Astrocyte (in vitro differentiated cells and primary cell): ENCODE results near the gene CCNF. TPM values are rescaled to one million over a fixed set of nuclear protein-coding genes. Genes with fewer than 3 reads are reported as not detected.

Experiments
- DNase-seq: peaks from one replicate; pipeline ENCODE4 v3.0.0-alpha.2; 2010; ENCODE audit warnings: low read depth
- FAIRE-seq: peaks from 2 replicates; lab custom pipeline; 2011; peaks lifted over from hg19 to GRCh38; lab: Jason Lieb, UNC
- H2AFZ ChIP-seq: 2 replicates; pipeline ENCODE4 v1.6.0; 2012; ENCODE audit warnings: low read depth, low read length, inconsistent platforms
- H3K27ac ChIP-seq: 2 replicates; pipeline ENCODE4 v1.5.1; 2011; ENCODE audit warnings: low read depth, low read length, inconsistent platforms
- H3K27me3 ChIP-seq: 2 replicates; pipeline ENCODE4 v1.6.0; 2011; ENCODE audit warnings: low read length, inconsistent platforms; ENCODE audit not compliant: insufficient read depth
- H3K36me3 ChIP-seq: 2 replicates; pipeline ENCODE4 v1.5.1; 2011; ENCODE audit warnings: low read length, inconsistent platforms; ENCODE audit not compliant: insufficient read depth
- H3K4me1 ChIP-seq: 2 replicates; pipeline ENCODE4 v1.5.1; 2011; ENCODE audit warnings: low read length, inconsistent platforms; ENCODE audit not compliant: insufficient read depth
- H3K4me2 ChIP-seq: 2 replicates; pipeline ENCODE4 v1.6.0; 2012; ENCODE audit warnings: low read length, inconsistent platforms
- H3K4me3 ChIP-seq: 2 replicates; pipeline ENCODE4 v1.5.1; 2011; ENCODE audit warnings: low read depth, mild to moderate bottlenecking, low read length, inconsistent platforms; ENCODE audit not compliant: insufficient read depth
- H3K79me2 ChIP-seq: 2 replicates; pipeline ENCODE4 v1.6.0; 2012; ENCODE audit warnings: mild to moderate bottlenecking, low read length, inconsistent platforms; ENCODE audit not compliant: insufficient read depth
- H3K9ac ChIP-seq: 2 replicates; pipeline ENCODE4 v1.6.0; 2012; ENCODE audit warnings: mild to moderate bottlenecking, low read length, inconsistent platforms
- H3K9me3 ChIP-seq: 2 replicates; pipeline ENCODE4 v1.5.1; 2012; ENCODE audit warnings: low read depth, mild to moderate bottlenecking, low read length, inconsistent platforms; ENCODE audit not compliant: insufficient read depth
- H4K20me1 ChIP-seq: 2 replicates; pipeline ENCODE4 v1.6.0; 2012; ENCODE audit warnings: low read length, inconsistent platforms; ENCODE audit not compliant: insufficient read depth
- H3K27ac Mint-ChIP-seq: one replicate; pipeline ENCODE4 v1.8.0; 2021; ENCODE audit warnings: mild to moderate bottlenecking, mixed read lengths; ENCODE audit not compliant: unreplicated experiment
- H3K27me3 Mint-ChIP-seq: one replicate; pipeline ENCODE4 v1.8.0; 2021; ENCODE audit warnings: low read depth, mixed read lengths; ENCODE audit not compliant: unreplicated experiment
- H3K36me3 Mint-ChIP-seq: one replicate; pipeline ENCODE4 v1.8.0; 2021; ENCODE audit warnings: low read depth, mixed read lengths; ENCODE audit not compliant: unreplicated experiment
- H3K4me1 Mint-ChIP-seq: one replicate; pipeline ENCODE4 v1.8.0; 2021; ENCODE audit warnings: low read depth, mixed read lengths; ENCODE audit not compliant: unreplicated experiment
- H3K4me3 Mint-ChIP-seq: one replicate; pipeline ENCODE4 v1.8.0; 2021; ENCODE audit warnings: mild to moderate bottlenecking, moderate library complexity, mixed read lengths; ENCODE audit not compliant: unreplicated experiment
- H3K9me3 Mint-ChIP-seq: one replicate; pipeline ENCODE4 v1.8.0; 2021; ENCODE audit warnings: mild to moderate bottlenecking, mixed read lengths; ENCODE audit not compliant: unreplicated experiment
- EZH2 ChIP-seq: IDR thresholded peaks from 2 replicates; pipeline ENCODE4 v1.6.1; 2012; ENCODE audit warnings: mild to moderate bottlenecking, low read length, inconsistent platforms; ENCODE audit not compliant: insufficient read depth
- total RNA-seq: library from RNA; stranded (reverse); gene quantifications from 2 replicates; pipeline ENCODE4 v1.2.1, GENCODE V29; 2021
- TF ChIP-seq, protein P1 (sequence below): IDR thresholded peaks from 2 replicates; pipeline ENCODE4 v1.5.1; 2011; ENCODE audit warnings: low read depth, mild to moderate bottlenecking, inconsistent platforms, low read length, moderate library complexity; ENCODE audit not compliant: insufficient read depth

The CCNF gene
- total RNA-seq, 1 donor from 2014 or later = 6.4 TPM

GRCh38 chr16:2473446-2473926 lies 44.2 kb downstream of the CCNF start:
- no peak for TF ChIP-seq EZH2
- TF ChIP-seq, protein P1, sequence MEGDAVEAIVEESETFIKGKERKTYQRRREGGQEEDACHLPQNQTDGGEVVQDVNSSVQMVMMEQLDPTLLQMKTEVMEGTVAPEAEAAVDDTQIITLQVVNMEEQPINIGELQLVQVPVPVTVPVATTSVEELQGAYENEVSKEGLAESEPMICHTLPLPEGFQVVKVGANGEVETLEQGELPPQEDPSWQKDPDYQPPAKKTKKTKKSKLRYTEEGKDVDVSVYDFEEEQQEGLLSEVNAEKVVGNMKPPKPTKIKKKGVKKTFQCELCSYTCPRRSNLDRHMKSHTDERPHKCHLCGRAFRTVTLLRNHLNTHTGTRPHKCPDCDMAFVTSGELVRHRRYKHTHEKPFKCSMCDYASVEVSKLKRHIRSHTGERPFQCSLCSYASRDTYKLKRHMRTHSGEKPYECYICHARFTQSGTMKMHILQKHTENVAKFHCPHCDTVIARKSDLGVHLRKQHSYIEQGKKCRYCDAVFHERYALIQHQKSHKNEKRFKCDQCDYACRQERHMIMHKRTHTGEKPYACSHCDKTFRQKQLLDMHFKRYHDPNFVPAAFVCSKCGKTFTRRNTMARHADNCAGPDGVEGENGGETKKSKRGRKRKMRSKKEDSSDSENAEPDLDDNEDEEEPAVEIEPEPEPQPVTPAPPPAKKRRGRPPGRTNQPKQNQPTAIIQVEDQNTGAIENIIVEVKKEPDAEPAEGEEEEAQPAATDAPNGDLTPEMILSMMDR = no peak
- peak overlapping the region; percentile 81 for H3K4me3 Mint-ChIP-seq
- DNase-seq (no peak), FAIRE-seq (no peak)
- peak overlapping the region; percentile 26 for H3K27ac Mint-ChIP-seq
- Histone ChIP-seq H3K36me3 (no peaks in the 10 kb centered on the region), H3K4me1 (peaks cover 17% of the 10 kb centered on the region), H3K79me2 (peaks cover 21% of the 10 kb centered on the region), H3K27ac (no peak overlapping the region), H3K4me3 (no peak overlapping the region), H3K4me2 (peak overlapping the region; percentile 92), H3K27me3 (no peaks in the 10 kb centered on the region), H3K9ac (no peak overlapping the region), H3K9me3 (no peaks in the 10 kb centered on the region), H2AFZ (no peak overlapping the region), H4K20me1 (peaks cover 47% of the 10 kb centered on the region)
- H3K36me3 Mint-ChIP-seq = peaks cover 4% of the 10 kb centered on the region
- peaks cover 23% of the 10 kb centered on the region for H3K27me3 Mint-ChIP-seq
- no peaks in the 10 kb centered on the region for H3K9me3 Mint-ChIP-seq
- peaks cover 6% of the 10 kb centered on the region for H3K4me1 Mint-ChIP-seq

DNA sequence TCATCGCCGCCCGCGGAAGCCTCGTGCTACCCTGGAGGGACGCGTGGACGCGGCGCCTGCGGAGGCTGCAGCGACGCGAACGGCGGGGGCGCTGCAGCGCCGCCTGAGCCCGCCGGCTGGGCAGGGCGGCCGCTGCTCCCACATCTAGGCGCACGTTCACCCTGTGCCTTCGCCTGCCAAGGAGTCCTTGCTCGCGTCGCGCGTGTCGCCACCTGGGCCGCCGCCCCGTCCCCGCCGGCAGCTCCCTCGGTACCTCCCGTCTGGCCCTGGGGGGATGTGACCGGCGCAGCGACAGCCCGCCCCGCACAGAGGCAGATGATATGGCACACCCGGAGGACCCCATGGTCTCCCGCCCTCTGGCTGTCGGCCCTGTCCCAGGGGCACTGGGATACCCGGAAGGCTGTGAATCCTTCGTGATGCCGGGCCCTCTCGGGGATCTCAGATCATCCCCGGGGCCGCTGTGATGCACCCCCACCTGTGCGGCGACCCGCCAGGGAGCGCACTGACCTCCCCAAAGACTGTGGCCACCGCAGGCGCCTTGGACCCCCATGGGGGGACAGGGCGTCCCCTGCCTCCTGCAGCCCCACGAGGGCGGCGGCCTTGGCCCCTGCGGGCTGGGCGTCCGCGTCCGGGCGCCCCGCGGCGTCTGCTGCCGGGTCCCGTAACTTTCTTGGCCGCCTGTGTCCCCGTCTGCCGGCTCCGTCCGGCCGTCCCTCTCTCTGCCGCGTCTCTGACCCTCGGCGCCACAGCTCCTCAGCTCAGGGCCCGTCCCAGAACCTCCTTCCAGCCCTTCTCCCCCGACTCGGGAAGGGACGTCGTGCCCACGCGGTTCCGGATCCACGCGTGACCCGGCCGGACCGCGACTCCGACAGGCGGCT lies 45.0 kb downstream of the CCNF start:
- H3K79me2 ChIP-seq = peaks cover 23% of the 10 kb centered on the region
- Mint-ChIP-seq H3K27ac (no peak overlapping the region), H3K4me3 (peak overlapping the region; percentile 84), H3K27me3 (peaks cover 21% of the 10 kb centered on the region), H3K4me1 (peaks cover 6% of the 10 kb centered on the region), H3K9me3 (no peaks in the 10 kb centered on the region), H3K36me3 (peaks cover 4% of the 10 kb centered on the region)
- no peaks in the 10 kb centered on the region for H3K27me3 ChIP-seq
- H3K4me2 ChIP-seq = peak overlapping the region; percentile 92
- peak overlapping the region; percentile 86 for H2AFZ ChIP-seq
- DNase-seq = no peak
- H3K4me1 ChIP-seq = peaks cover 17% of the 10 kb centered on the region
- H3K9ac ChIP-seq = peak overlapping the region; percentile 83
- no peaks in the 10 kb centered on the region for H3K9me3 ChIP-seq
- peaks cover 55% of the 10 kb centered on the region for H4K20me1 ChIP-seq
- no peak for FAIRE-seq
- H3K4me3 ChIP-seq = peak overlapping the region; percentile 71
- H3K36me3 ChIP-seq = no peaks in the 10 kb centered on the region
- peak overlapping the region; percentile 42 for H3K27ac ChIP-seq
- TF ChIP-seq, protein P1 = no peak
- TF ChIP-seq EZH2 = no peak
